D721Med (cell line): ENCODE results near the gene ADSS2.

Experiments
- DNase-seq: peaks from one replicate; pipeline ENCODE4 v3.0.0; 2011; ENCODE audit warnings: low spot score; ENCODE audit not compliant: insufficient read length
- FAIRE-seq: peaks from 2 replicates; lab custom pipeline; 2011; peaks lifted over from hg19 to GRCh38; lab: Jason Lieb, UNC
- CTCF ChIP-seq: IDR thresholded peaks from 2 replicates; pipeline ENCODE4 v1.5.1; 2012; ENCODE audit warnings: mild to moderate bottlenecking, control low read depth; ENCODE audit not compliant: insufficient read depth; ENCODE audit errors: missing control alignments

The ADSS2 gene

GRCh38 chr1:244461245-244462071, 9.7 kb upstream of the ADSS2 start, which contains the start of gene CATSPERE:
Gene CATSPERE, plus strand, starts transcription at chr1:244461273. Its CDS starts 157 bp downstream, at chr1:244461430.
- DNase-seq (peak; percentile 73), FAIRE-seq (no peak)
- TF ChIP-seq CTCF, result no peak

- DNase-seq, result no peak
- no peak for FAIRE-seq
- no peak for TF ChIP-seq CTCF
Measured at GRCh38 chr1:244460197-244460596, 8.5 kb upstream of the ADSS2 start.

- TF ChIP-seq CTCF, result no peak
- FAIRE-seq, result no peak
- DNase-seq, result no peak
Measured at GRCh38 chr1:244458781-244459180, 7.1 kb upstream of the ADSS2 start.

- DNase-seq (no peak), FAIRE-seq (peak; percentile 93)
- no peak for TF ChIP-seq CTCF
Measured at GRCh38 chr1:244456586-244456985, 4.9 kb upstream of the ADSS2 start.

GRCh38 chr1:244454412-244454811, 2.7 kb upstream of the ADSS2 start:
- DNase-seq (no peak), FAIRE-seq (no peak)
- TF ChIP-seq CTCF, result no peak

- DNase-seq (peak; percentile 66), FAIRE-seq (peak; percentile 97)
- peak; percentile 35 for TF ChIP-seq CTCF
Measured at GRCh38 chr1:244451951-244452795, 464 bp upstream of the ADSS2 start.
